HEK293T (cell line): ENCODE data around the gene ARHGAP28.

Experiments used
- ARNT ChIP-seq: fragments of 450-650 bp; IDR thresholded peaks from 2 replicates; pipeline ENCODE4 v1.6.1; 2017; ENCODE audit warnings: mild to moderate bottlenecking
- BHLHE40 ChIP-seq: fragments of 450-650 bp; IDR thresholded peaks from 2 replicates; pipeline ENCODE4 v1.6.1; 2016; ENCODE audit warnings: mild to moderate bottlenecking, moderate library complexity, borderline replicate concordance
- FOXA1 ChIP-seq: fragments of 450-650 bp; IDR thresholded peaks from 2 replicates; pipeline ENCODE4 v1.6.1; 2016; ENCODE audit warnings: mild to moderate bottlenecking
- FOXK2 ChIP-seq: fragments of 450-650 bp; IDR thresholded peaks from 2 replicates; pipeline ENCODE4 v1.6.1; 2016; ENCODE audit warnings: mild to moderate bottlenecking
- FOXM1 ChIP-seq: fragments of 450-650 bp; IDR thresholded peaks from 2 replicates; pipeline ENCODE4 v1.6.1; 2017; ENCODE audit warnings: mild to moderate bottlenecking, borderline replicate concordance
- HDGF ChIP-seq: fragments of 450-650 bp; IDR thresholded peaks from 2 replicates; pipeline ENCODE4 v1.6.1; 2017; ENCODE audit warnings: antibody characterized with exemption, borderline replicate concordance
- LEF1 ChIP-seq: fragments of 450-650 bp; IDR thresholded peaks from 2 replicates; pipeline ENCODE4 v1.6.1; 2017; ENCODE audit warnings: mild to moderate bottlenecking, borderline replicate concordance
- SP1 ChIP-seq: fragments of 450-650 bp; IDR thresholded peaks from 2 replicates; pipeline ENCODE4 v1.6.1; 2017
- SUZ12 ChIP-seq: fragments of 450-650 bp; IDR thresholded peaks from 2 replicates; pipeline ENCODE4 v1.6.1; 2016; ENCODE audit warnings: mild to moderate bottlenecking
- TARDBP ChIP-seq: fragments of 450-650 bp; IDR thresholded peaks from 2 replicates; pipeline ENCODE4 v1.6.1; 2016
- ZNF384 ChIP-seq: fragments of 450-650 bp; IDR thresholded peaks from 2 replicates; pipeline ENCODE4 v1.6.1; 2016

DNA sequence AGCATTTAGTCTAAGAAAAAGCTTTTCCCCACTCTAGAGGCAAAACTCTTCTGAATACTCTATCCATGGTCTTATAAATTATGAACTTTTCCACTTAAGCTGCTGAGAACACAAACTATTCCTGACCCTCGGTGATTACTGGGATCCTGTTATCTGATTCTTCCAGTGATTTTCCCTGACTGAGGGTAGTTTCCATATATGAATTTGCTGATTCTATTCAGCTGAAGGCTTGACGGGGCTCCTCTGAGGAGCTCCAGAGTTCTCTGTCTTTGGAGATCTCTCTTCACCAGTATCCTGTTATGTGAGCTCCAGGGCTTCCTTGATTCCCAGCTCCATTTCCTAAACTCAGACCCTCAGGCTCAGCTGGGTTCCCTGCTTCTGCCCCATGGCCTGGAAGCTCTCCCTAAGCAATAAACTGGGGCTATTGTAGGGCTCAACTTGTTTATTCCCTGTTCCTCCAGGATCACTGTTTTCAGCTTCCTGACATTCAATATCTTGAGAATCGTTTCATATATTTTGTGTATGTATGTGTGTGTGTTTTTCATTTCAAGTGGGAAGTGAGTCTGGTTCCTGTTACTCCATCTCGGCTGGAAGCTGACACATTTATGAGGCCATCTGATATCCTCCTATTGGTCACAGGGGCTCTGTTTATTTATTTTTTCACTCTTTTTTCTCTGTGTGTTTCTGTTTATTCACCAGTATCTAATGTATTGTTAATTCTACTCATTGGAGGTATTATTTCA, 78.2 kb downstream of the ARHGAP28 start:
- TF ChIP-seq ARNT: no peak
- no peak for TF ChIP-seq SUZ12
- no peak for TF ChIP-seq LEF1
- TF ChIP-seq BHLHE40: no peak
- no peak for TF ChIP-seq FOXA1
- no peak for TF ChIP-seq SP1
- no peak for TF ChIP-seq TARDBP
- peak; percentile 72 for TF ChIP-seq ZNF384
- no peak for TF ChIP-seq FOXM1
- no peak for TF ChIP-seq HDGF
- TF ChIP-seq FOXK2: no peak
